Lung (tissue), 12 donors: Measurements from ENCODE around the gene URGCP. TPM values are rescaled to one million over a fixed set of nuclear protein-coding genes. Genes with fewer than 3 reads are reported as not detected.

ENCODE experiments used
- ATAC-seq: fragments of 200-7000 bp; cut with Tn5 transposase; one replicate; pipeline ENCODE4 v1.9.1; 2020; ENCODE audit warnings: moderate number of reproducible peaks; ENCODE audit not compliant: insufficient read depth, low FRiP score
- DNase-seq, 3 donors: peaks; one replicate each; pipeline ENCODE4 v3.0.0-alpha.2; 2013 to 2017
- H3K27ac ChIP-seq, 2 donors: one replicate each; pipeline ENCODE4 v1.5.1; 2013; ENCODE audit warnings: mild to moderate bottlenecking in 2 of 2, moderate library complexity in 2 of 2, control low read depth in 1 of 2, inconsistent platforms in 1 of 2, low read depth in 1 of 2, low read length in 1 of 2
- H3K27me3 ChIP-seq, 3 donors: one replicate each; pipeline ENCODE4 v1.5.1; 2013; ENCODE audit warnings: low read length in 2 of 3; ENCODE audit not compliant: control insufficient read depth in 3 of 3, insufficient read depth in 3 of 3
- H3K36me3 ChIP-seq, 4 donors: one replicate each; pipeline ENCODE4 v1.5.1; 2013; ENCODE audit warnings: low read length in 4 of 4, mild to moderate bottlenecking in 1 of 4, moderate library complexity in 1 of 4; ENCODE audit not compliant: control insufficient read depth in 4 of 4, insufficient read depth in 4 of 4
- H3K4me1 ChIP-seq, 5 donors: one replicate each; pipeline ENCODE4 v1.5.1; 2013; ENCODE audit warnings: low read length in 5 of 5, mild to moderate bottlenecking in 2 of 5, moderate library complexity in 1 of 5; ENCODE audit not compliant: control insufficient read depth in 5 of 5, insufficient read depth in 5 of 5
- H3K4me3 ChIP-seq: one replicate; pipeline ENCODE4 v1.5.1; 2013; ENCODE audit warnings: mild to moderate bottlenecking, control low read depth, moderate library complexity
- H3K9ac ChIP-seq, 2 donors: one replicate each; pipeline ENCODE4 v1.5.1; 2013; ENCODE audit warnings: low read length in 2 of 2, control low read depth in 1 of 2; ENCODE audit not compliant: insufficient read depth in 1 of 2
- H3K9me3 ChIP-seq, 4 donors: one replicate each; pipeline ENCODE4 v1.5.1; 2013; ENCODE audit warnings: low read length in 3 of 4, mild to moderate bottlenecking in 1 of 4, moderate library complexity in 1 of 4; ENCODE audit not compliant: control insufficient read depth in 4 of 4, insufficient read depth in 3 of 4
- WGBS, 2 donors: extraction: QIAGEN DNeasy Blood & Tissue Kit; methylation state at CpG; one replicate each; pipeline ENCODE4 v1.1.7; 2013; 5-methylcytosine and 5-hydroxymethylcytosine counted together
- polyA plus RNA-seq, 2 donors: library from polyadenylated mRNA; stranded (reverse); fragments of 200-250 nt; gene quantifications; one replicate each; pipeline ENCODE4 v1.2.1, GENCODE V29; 2013
- total RNA-seq, 2 donors: library from RNA; depleted of rRNA in 1 of 2; stranded (reverse); fragments of >200 nt in 1 of 2; gene quantifications; one replicate each; pipeline ENCODE4 v1.2.1, GENCODE V29; 2014 to 2021
- TF ChIP-seq, protein P1 (sequence below): IDR thresholded peaks from 2 replicates; pipeline ENCODE4 v1.5.1; 2012; ENCODE audit warnings: mild to moderate bottlenecking; ENCODE audit errors: control extremely low read depth, extremely low read depth
- donor health status: control.
- donor health status: control.
- donor health status: Bipolar disorder and iron deficiency.
- donor health status: healthy.
- donor health status: DM: yes; HTN: yes; CAD: no.

The URGCP gene
- total and polyA plus RNA-seq, 4 donors, result 11.8 to 25.5 (median 19.7) TPM

DNA sequence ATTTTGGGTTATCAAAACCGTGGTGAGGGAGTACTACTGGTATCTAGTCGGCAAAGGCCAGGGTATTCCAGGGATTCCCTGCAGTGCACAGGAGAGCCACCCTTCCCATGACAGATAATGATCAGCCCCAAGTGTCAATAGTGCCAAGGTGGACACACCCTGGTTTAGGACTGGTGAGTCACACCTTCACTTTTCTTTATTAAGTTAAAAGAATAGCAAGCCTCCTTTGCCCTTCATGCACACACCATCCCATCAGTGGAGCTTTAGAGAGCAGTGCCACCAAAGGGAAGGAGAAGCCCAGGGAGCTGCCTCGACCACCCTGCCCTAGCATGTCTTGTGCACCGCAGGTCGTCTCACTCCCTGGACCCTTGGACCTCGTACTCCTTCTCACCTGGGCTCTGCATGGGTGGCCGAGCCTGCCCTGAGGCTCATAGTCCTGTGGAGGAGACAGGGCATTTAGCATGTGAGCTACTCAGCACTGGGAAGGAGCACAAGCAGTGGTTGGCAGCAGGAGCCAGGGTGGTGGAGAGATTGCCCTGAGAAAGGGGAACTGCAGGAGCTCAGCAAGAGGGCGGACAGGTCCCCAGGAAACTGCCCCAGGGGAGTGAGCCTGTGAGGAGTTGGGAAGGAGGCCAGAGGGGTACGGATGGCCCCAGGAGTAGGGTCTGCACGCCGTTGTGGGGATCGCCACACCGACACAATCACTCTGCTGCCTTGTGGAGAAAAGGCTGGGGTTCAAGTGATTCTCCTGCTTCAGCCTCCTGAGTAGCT is 37.2 kb upstream of the URGCP start:
- peaks cover 0 to 7% (median 0%) of the 10 kb centered on the region in 5 donors for H3K4me1 ChIP-seq
- ATAC-seq, result no peak
- WGBS, 2 donors, result 82 to 84% methylated on average over 13 of the region's 13 CpGs
- no peak for DNase-seq
- H3K27ac ChIP-seq, result no peak overlapping the region
- no peak overlapping the region for H3K4me3 ChIP-seq
- no peaks in the 10 kb centered on the region for H3K9me3 ChIP-seq
- no peak overlapping the region for H3K9ac ChIP-seq
- H3K27me3 ChIP-seq, result no peaks in the 10 kb centered on the region
- H3K36me3 ChIP-seq, result peaks cover 0 to 17% (median 2%) of the 10 kb centered on the region in 4 donors
- TF ChIP-seq, protein P1, sequence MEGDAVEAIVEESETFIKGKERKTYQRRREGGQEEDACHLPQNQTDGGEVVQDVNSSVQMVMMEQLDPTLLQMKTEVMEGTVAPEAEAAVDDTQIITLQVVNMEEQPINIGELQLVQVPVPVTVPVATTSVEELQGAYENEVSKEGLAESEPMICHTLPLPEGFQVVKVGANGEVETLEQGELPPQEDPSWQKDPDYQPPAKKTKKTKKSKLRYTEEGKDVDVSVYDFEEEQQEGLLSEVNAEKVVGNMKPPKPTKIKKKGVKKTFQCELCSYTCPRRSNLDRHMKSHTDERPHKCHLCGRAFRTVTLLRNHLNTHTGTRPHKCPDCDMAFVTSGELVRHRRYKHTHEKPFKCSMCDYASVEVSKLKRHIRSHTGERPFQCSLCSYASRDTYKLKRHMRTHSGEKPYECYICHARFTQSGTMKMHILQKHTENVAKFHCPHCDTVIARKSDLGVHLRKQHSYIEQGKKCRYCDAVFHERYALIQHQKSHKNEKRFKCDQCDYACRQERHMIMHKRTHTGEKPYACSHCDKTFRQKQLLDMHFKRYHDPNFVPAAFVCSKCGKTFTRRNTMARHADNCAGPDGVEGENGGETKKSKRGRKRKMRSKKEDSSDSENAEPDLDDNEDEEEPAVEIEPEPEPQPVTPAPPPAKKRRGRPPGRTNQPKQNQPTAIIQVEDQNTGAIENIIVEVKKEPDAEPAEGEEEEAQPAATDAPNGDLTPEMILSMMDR, result no peak

DNA sequence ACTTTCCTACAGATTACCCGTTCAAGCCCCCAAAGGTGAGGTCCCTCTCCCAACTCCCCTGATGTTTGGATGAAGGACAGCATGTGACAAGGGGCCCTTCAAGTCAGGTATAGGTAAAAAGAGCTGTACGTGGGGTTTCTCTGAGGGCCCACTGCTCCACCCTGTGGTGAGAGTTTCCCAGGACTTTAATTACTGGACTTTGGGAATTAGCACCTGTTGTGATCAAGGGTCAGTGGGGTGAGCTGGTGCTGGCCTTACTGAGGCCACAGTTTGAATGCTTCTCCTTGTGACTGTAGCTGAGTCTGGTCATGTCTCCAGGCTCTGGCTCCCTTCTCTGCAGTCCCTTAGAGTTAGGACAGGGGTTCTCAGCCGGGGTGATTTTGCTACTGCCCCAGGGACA is 36.6 kb upstream of the URGCP start:
- no peak for DNase-seq
- Histone ChIP-seq H3K36me3 (peaks cover 0 to 12% (median 1%) of the 10 kb centered on the region in 4 donors), H3K4me3 (no peak overlapping the region), H3K9me3 (no peaks in the 10 kb centered on the region), H3K4me1 (peaks cover 0 to 7% (median 0%) of the 10 kb centered on the region in 5 donors), H3K27me3 (no peaks in the 10 kb centered on the region), H3K9ac (no peak overlapping the region), H3K27ac (no peak overlapping the region)
- WGBS, 2 donors, result 84 to 90% methylated on average over 3 of the region's 3 CpGs
- ATAC-seq, result no peak
- TF ChIP-seq, protein P1, result no peak

DNA sequence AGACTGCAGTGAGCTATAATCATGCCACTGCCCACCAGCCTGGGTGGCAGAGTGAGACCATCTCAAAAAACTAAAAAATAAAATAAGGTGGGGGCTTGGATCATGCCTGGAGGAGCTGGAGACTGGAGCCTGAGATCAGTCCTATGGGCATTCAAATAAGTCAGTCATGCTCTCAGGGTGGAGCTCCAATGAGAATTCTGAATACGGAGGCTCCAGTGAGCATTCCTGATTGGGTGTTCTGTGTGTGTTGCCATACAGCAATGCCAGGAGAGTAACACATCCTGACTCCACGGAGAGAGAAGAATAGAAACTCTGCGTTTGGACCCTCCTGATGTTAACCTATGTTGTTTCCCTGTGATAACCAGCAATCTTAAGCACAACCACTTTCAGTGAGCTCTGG is 35.9 kb upstream of the URGCP start:
- no peaks in the 10 kb centered on the region for H3K9me3 ChIP-seq
- 75 to 83% methylated on average over 3 of the region's 3 CpGs for WGBS, 2 donors

More for the DNA sequence above, 35.9 kb upstream of the URGCP start:
- H3K9ac ChIP-seq, result no peak overlapping the region
- H3K36me3 ChIP-seq, result peaks cover 0 to 12% (median 1%) of the 10 kb centered on the region in 4 donors
- no peak overlapping the region for H3K4me3 ChIP-seq
- DNase-seq, result no peak
- no peak for ATAC-seq
- no peaks in the 10 kb centered on the region for H3K27me3 ChIP-seq
- no peak overlapping the region for H3K27ac ChIP-seq
- H3K4me1 ChIP-seq, result peaks cover 0 to 11% (median 0%) of the 10 kb centered on the region in 5 donors
- TF ChIP-seq, protein P1, result no peak
